SJCRH30 (cell line): ENCODE results near the gene EIPR1. TPM values are rescaled to one million over a fixed set of nuclear protein-coding genes. Genes with fewer than 3 reads are reported as not detected.

ENCODE experiments used
- DNase-seq, 2 experiments: peaks; one replicate each; pipeline ENCODE4 v3.0.0-alpha.2; 2015 to 2020
- H3K27ac ChIP-seq: fragments of 250-450 bp; sonication (Bioruptor Pico); 2 replicates; pipeline ENCODE4 v1.5.1; 2020; ENCODE audit warnings: mild to moderate bottlenecking, moderate library complexity
- H3K27me3 ChIP-seq: fragments of 250-450 bp; sonication (Bioruptor Pico); 2 replicates; pipeline ENCODE4 v1.5.1; 2020; ENCODE audit warnings: mild to moderate bottlenecking, moderate library complexity
- H3K36me3 ChIP-seq: fragments of 250-450 bp; sonication (Bioruptor Pico); 2 replicates; pipeline ENCODE4 v1.5.1; 2020; ENCODE audit warnings: mild to moderate bottlenecking, moderate library complexity
- H3K4me1 ChIP-seq: fragments of 250-450 bp; sonication (Bioruptor Pico); 2 replicates; pipeline ENCODE4 v1.5.1; 2020; ENCODE audit warnings: mild to moderate bottlenecking, moderate library complexity
- H3K4me3 ChIP-seq: fragments of 250-450 bp; sonication (Bioruptor Pico); 2 replicates; pipeline ENCODE4 v1.5.1; 2020; ENCODE audit warnings: mild to moderate bottlenecking, moderate library complexity
- H3K9me3 ChIP-seq: fragments of 250-450 bp; sonication (Bioruptor Pico); replicated peaks from 2 replicates; pipeline ENCODE4 v1.5.1; 2020; ENCODE audit warnings: mild to moderate bottlenecking, moderate library complexity
- total RNA-seq: library from RNA; depleted of rRNA; stranded (reverse); fragments of >200 nt; shearing (Covaris generic); gene quantifications from 2 replicates; pipeline ENCODE4 v1.2.3, GENCODE V29; 2014; rRNA removed

Gene EIPR1
- total RNA-seq, 1 experiment from 2014 or later, result 29.0 TPM

GRCh38 chr2:3146772-3147650 is 230.6 kb downstream of the EIPR1 start:
- Histone ChIP-seq H3K9me3 (no peaks in the 10 kb centered on the region), H3K36me3 (no peaks in the 10 kb centered on the region), H3K27me3 (no peaks in the 10 kb centered on the region), H3K4me1 (peaks cover 30% of the 10 kb centered on the region), H3K27ac (no peak overlapping the region), H3K4me3 (no peak overlapping the region)
- no peak for DNase-seq

GRCh38 chr2:3146175-3146574 is 231.4 kb downstream of the EIPR1 start:
- DNase-seq, result peak; percentile 69 to 77
- H3K36me3 ChIP-seq, result no peaks in the 10 kb centered on the region
- H3K27ac ChIP-seq, result no peak overlapping the region
- H3K4me1 ChIP-seq, result peaks cover 22% of the 10 kb centered on the region
- H3K4me3 ChIP-seq, result no peak overlapping the region
- no peaks in the 10 kb centered on the region for H3K9me3 ChIP-seq
- H3K27me3 ChIP-seq, result no peaks in the 10 kb centered on the region

GRCh38 chr2:3145471-3146021 is 232.1 kb downstream of the EIPR1 start:
- Histone ChIP-seq H3K9me3 (no peaks in the 10 kb centered on the region), H3K36me3 (no peaks in the 10 kb centered on the region), H3K4me1 (peaks cover 16% of the 10 kb centered on the region), H3K27me3 (no peaks in the 10 kb centered on the region), H3K4me3 (no peak overlapping the region), H3K27ac (no peak overlapping the region)
- no peak for DNase-seq

- H3K4me1 ChIP-seq, result peaks cover 14% of the 10 kb centered on the region
- no peak overlapping the region for H3K4me3 ChIP-seq
- DNase-seq, result no peak
- H3K36me3 ChIP-seq, result no peaks in the 10 kb centered on the region
- H3K27ac ChIP-seq, result no peak overlapping the region
- H3K9me3 ChIP-seq, result no peaks in the 10 kb centered on the region
- H3K27me3 ChIP-seq, result no peaks in the 10 kb centered on the region
Measured at GRCh38 chr2:3144856-3145255, 232.8 kb downstream of the EIPR1 start.

- Histone ChIP-seq H3K4me1 (peaks cover 14% of the 10 kb centered on the region), H3K27me3 (no peaks in the 10 kb centered on the region), H3K9me3 (no peaks in the 10 kb centered on the region), H3K27ac (no peak overlapping the region), H3K36me3 (no peaks in the 10 kb centered on the region), H3K4me3 (no peak overlapping the region)
- no peak for DNase-seq
Measured at GRCh38 chr2:3143602-3144001, 234.0 kb downstream of the EIPR1 start.

GRCh38 chr2:3142961-3143571 is 234.6 kb downstream of the EIPR1 start:
- Histone ChIP-seq H3K27ac (no peak overlapping the region), H3K27me3 (no peaks in the 10 kb centered on the region), H3K9me3 (no peaks in the 10 kb centered on the region), H3K36me3 (no peaks in the 10 kb centered on the region), H3K4me1 (peaks cover 14% of the 10 kb centered on the region), H3K4me3 (no peak overlapping the region)
- DNase-seq, result no peak

- no peak overlapping the region for H3K4me3 ChIP-seq
- H3K4me1 ChIP-seq, result peaks cover 14% of the 10 kb centered on the region
- no peak overlapping the region for H3K27ac ChIP-seq
- DNase-seq, result no peak
- H3K9me3 ChIP-seq, result no peaks in the 10 kb centered on the region
- no peaks in the 10 kb centered on the region for H3K36me3 ChIP-seq
- no peaks in the 10 kb centered on the region for H3K27me3 ChIP-seq
Measured at GRCh38 chr2:3142210-3142609, 235.4 kb downstream of the EIPR1 start.

- no peak overlapping the region for H3K4me3 ChIP-seq
- no peaks in the 10 kb centered on the region for H3K36me3 ChIP-seq
- no peak overlapping the region for H3K27ac ChIP-seq
- H3K4me1 ChIP-seq, result peaks cover 14% of the 10 kb centered on the region
- no peak for DNase-seq
- no peaks in the 10 kb centered on the region for H3K9me3 ChIP-seq
- no peaks in the 10 kb centered on the region for H3K27me3 ChIP-seq
Measured at GRCh38 chr2:3141696-3142095, 235.9 kb downstream of the EIPR1 start.

- no peak for DNase-seq
- H3K36me3 ChIP-seq, result no peaks in the 10 kb centered on the region
- no peaks in the 10 kb centered on the region for H3K27me3 ChIP-seq
- no peaks in the 10 kb centered on the region for H3K9me3 ChIP-seq
- no peak overlapping the region for H3K27ac ChIP-seq
- no peak overlapping the region for H3K4me3 ChIP-seq
- no peaks in the 10 kb centered on the region; the same call in 1 of the 2 replicates for H3K4me1 ChIP-seq
Measured at GRCh38 chr2:3139906-3140305, 237.7 kb downstream of the EIPR1 start.

Other genes starting within 250 kb of the EIPR1 start
- gene TRAPPC12, start 1.9 kb upstream of the EIPR1 start, total RNA-seq, result 47.5 and 52.9 TPM in 2 replicates
- 53.6 and 55.9 TPM in 2 replicates for gene ADI1, start 141.7 kb upstream of the EIPR1 start, total RNA-seq
- 43.0 and 43.9 TPM in 2 replicates for gene RNASEH1, start 180.5 kb upstream of the EIPR1 start, total RNA-seq
- 3,864 and 4,028 TPM in 2 replicates for gene RPS7, start 197.4 kb upstream of the EIPR1 start, total RNA-seq
- 0.20 and 0.51 TPM in 2 replicates for gene COLEC11, start 217.3 kb upstream of the EIPR1 start, total RNA-seq